Measurements from ENCODE around the gene SOX18. TPM values are rescaled to one million over a fixed set of nuclear protein-coding genes. Genes with fewer than 3 reads are reported as not detected.

The SOX18 gene
- total and polyA plus RNA-seq, 2 experiments from 2014 or later = 0.21 TPM; not detected in 1

- TF ChIP-seq JUNB (IDR thresholded peaks at IDR 0.05; ENCODE audit: unreplicated experiment) (no peak), REST (IDR thresholded peaks at IDR 0.05; ENCODE audit: unreplicated experiment) (no peak), EZH2 (IDR thresholded peaks at IDR 0.05; ENCODE audit: low read depth, unreplicated experiment) (no peak)
- Histone ChIP-seq H3K9me2 (ENCODE audit: insufficient read depth) (no peaks in the 10 kb centered on the region), H3K27ac (ENCODE audit: low read depth) (no peak overlapping the region), H4K20me1 (replicated peaks; ENCODE audit: insufficient read depth) (no peaks in the 10 kb centered on the region), H3K79me2 (replicated peaks; ENCODE audit: insufficient read depth) (no peaks in the 10 kb centered on the region), H2AFZ (no peak overlapping the region), H3K4me2 (peak overlapping the region; percentile 88), H3F3A (replicated peaks; ENCODE audit: low read depth) (0 out of 2 replicates have a peak, but pooled peaks cover 7% of the 10 kb centered on the region), H3K27me3 (ENCODE audit: insufficient read depth) (peaks cover 50% of the 10 kb centered on the region), H3K4me3 (peak overlapping the region; percentile 69), H3K4me1 (ENCODE audit: insufficient read depth) (peaks cover 27% of the 10 kb centered on the region; the same call in 1 of the 2 replicates), H3K36me3 (ENCODE audit: insufficient read depth) (no peaks in the 10 kb centered on the region)
- H3K9me3 Mint-ChIP-seq = 0 out of 3 replicates have a peak, but pooled peaks cover 3% of the 10 kb centered on the region
- no peaks in the 10 kb centered on the region; the same call in 2 of the 3 replicates for H3K36me3 Mint-ChIP-seq (ENCODE audit: low read depth)
- peak overlapping the region; percentile 77 for H3K4me3 Mint-ChIP-seq
- H3K4me1 Mint-ChIP-seq = peaks cover 33% of the 10 kb centered on the region
- H3K27me3 Mint-ChIP-seq (ENCODE audit: insufficient read depth, low read depth, poor library complexity) = peaks cover 50% of the 10 kb centered on the region
- DNase-seq (ENCODE audit: low spot score) (no peak), ATAC-seq (no peak)
- no peak overlapping the region for H3K27ac Mint-ChIP-seq
Observed at GRCh38 chr20:64080813-64081623, 31.6 kb upstream of the SOX18 start.

GRCh38 chr20:64080013-64080812 lies 30.8 kb upstream of the SOX18 start, which contains the start of gene OPRL1:
OPRL1 (plus strand) TSS chr20:64080082; CDS start chr20:64092721, 12,639 bp downstream.
- H3K4me3 ChIP-seq = peak within 1 kb of the TSS; percentile 75
- H3K4me3 Mint-ChIP-seq = peak within 1 kb of the TSS; percentile 77
- no peaks in the 10 kb centered on the region for H4K20me1 ChIP-seq (replicated peaks; ENCODE audit: insufficient read depth)
- ATAC-seq (peak; percentile 0; the same call in 1 of the 3 replicates), DNase-seq (ENCODE audit: low spot score) (peak; percentile 47)
- no peaks in the 10 kb centered on the region; the same call in 2 of the 3 replicates for H3K36me3 Mint-ChIP-seq (ENCODE audit: low read depth)
- H3K27me3 ChIP-seq (ENCODE audit: insufficient read depth) = peaks cover 43% of the 10 kb centered on the region
- peaks cover 42% of the 10 kb centered on the region for H3K27me3 Mint-ChIP-seq (ENCODE audit: insufficient read depth, low read depth, poor library complexity)
- peaks cover 26% of the 10 kb centered on the region; the same call in 1 of the 2 replicates for H3K4me1 ChIP-seq (ENCODE audit: insufficient read depth)
- H2AFZ ChIP-seq = peak within 1 kb of the TSS; percentile 93
- H3K4me1 Mint-ChIP-seq = peaks cover 33% of the 10 kb centered on the region
- H3F3A ChIP-seq (replicated peaks; ENCODE audit: low read depth) = 0 out of 2 replicates have a peak, but pooled peaks cover 7% of the 10 kb centered on the region
- no peak within 1 kb of the TSS for H3K27ac Mint-ChIP-seq
- no peaks in the 10 kb centered on the region for H3K36me3 ChIP-seq (ENCODE audit: insufficient read depth)
- no peaks in the 10 kb centered on the region for H3K9me2 ChIP-seq (ENCODE audit: insufficient read depth)
- H3K9me3 Mint-ChIP-seq = 0 out of 3 replicates have a peak, but pooled peaks cover 3% of the 10 kb centered on the region
- no peaks in the 10 kb centered on the region for H3K79me2 ChIP-seq (replicated peaks; ENCODE audit: insufficient read depth)
- no peak within 1 kb of the TSS for H3K27ac ChIP-seq (ENCODE audit: low read depth)
- H3K4me2 ChIP-seq = peak within 1 kb of the TSS; percentile 88
- TF ChIP-seq REST (IDR thresholded peaks at IDR 0.05; ENCODE audit: unreplicated experiment) (no peak), ZNF114 (CRISPR knock-in tag; IDR thresholded peaks at IDR 0.05) (no peak)

All from GM23338 (cell line).